CD14-positive monocyte (primary cell): ENCODE measurements around the gene ST3GAL5. TPM values are rescaled to one million over a fixed set of nuclear protein-coding genes. Genes with fewer than 3 reads are reported as not detected.
A peak's percentile ranks its signal among the peaks of the same experiment; 100 is the strongest.

ENCODE experiments used
- DNase-seq, 3 donors: peaks; one replicate each; pipeline ENCODE4 v3.0.0-alpha.2; 2011 to 2022
- H2AFZ ChIP-seq: 2 replicates; pipeline ENCODE4 v1.6.0; 2012; ENCODE audit warnings: mild to moderate bottlenecking, low read depth, low read length, inconsistent platforms; ENCODE audit not compliant: insufficient read depth, poor library complexity, severe bottlenecking
- H3K27ac ChIP-seq, 2 donors: 1 replicate in 1 of 2; 2 replicates in 1 of 2; pipeline ENCODE4 v1.5.1; 2012 to 2013; ENCODE audit warnings: low read length in 2 of 2, control low read depth in 1 of 2, inconsistent platforms in 1 of 2, low read depth in 1 of 2, mild to moderate bottlenecking in 1 of 2
- H3K27me3 ChIP-seq, 2 donors: one replicate each; pipeline versions ENCODE4 v1.6.0 to v1.6.1; 2011 to 2013; ENCODE audit warnings: low read length in 2 of 2; ENCODE audit not compliant: control insufficient read depth in 2 of 2, insufficient read depth in 2 of 2
- H3K36me3 ChIP-seq, 2 donors: replicated peaks in 1 of 2; 1 replicate in 1 of 2; 2 replicates in 1 of 2; pipeline versions ENCODE4 v1.5.1 to v1.6.1; 2012 to 2013; ENCODE audit warnings: low read length in 2 of 2, control low read depth in 1 of 2, inconsistent platforms in 1 of 2, mild to moderate bottlenecking in 1 of 2; ENCODE audit not compliant: insufficient read depth in 2 of 2, control insufficient read depth in 1 of 2
- H3K4me1 ChIP-seq, 2 donors: 1 replicate in 1 of 2; 2 replicates in 1 of 2; pipeline versions ENCODE4 v1.5.1 to v1.6.1; 2012 to 2013; ENCODE audit warnings: low read length in 2 of 2, control low read depth in 1 of 2, inconsistent platforms in 1 of 2, mild to moderate bottlenecking in 1 of 2, moderate library complexity in 1 of 2; ENCODE audit not compliant: insufficient read depth in 2 of 2, control insufficient read depth in 1 of 2
- H3K4me2 ChIP-seq: replicated peaks from 2 replicates; pipeline ENCODE3; 2012; ENCODE audit warnings: low read length, moderate library complexity, mild to moderate bottlenecking; ENCODE audit not compliant: poor library complexity, severe bottlenecking; ENCODE audit errors: extremely low read depth
- H3K4me3 ChIP-seq, 3 experiments: fragments of 200-600 bp in 1 of 3; sonication (generic) in 1 of 3; replicated peaks in 1 of 3; 1 replicate in 2 of 3; 2 replicates in 1 of 3; pipeline ENCODE4 v1.5.1; 2011 to 2013; ENCODE audit warnings: low read length in 3 of 3, mild to moderate bottlenecking in 3 of 3, control low read depth in 2 of 3, low read depth in 2 of 3, inconsistent platforms in 1 of 3, moderate library complexity in 1 of 3
- H3K79me2 ChIP-seq: 2 replicates; pipeline ENCODE4 v1.6.0; 2012; ENCODE audit warnings: mild to moderate bottlenecking, control low read depth, inconsistent platforms, low read length, moderate library complexity; ENCODE audit not compliant: insufficient read depth
- H3K9ac ChIP-seq: 2 replicates; pipeline ENCODE4 v1.6.0; 2017; ENCODE audit warnings: low read length, mild to moderate bottlenecking; ENCODE audit not compliant: insufficient read depth, poor library complexity, severe bottlenecking
- H3K9me3 ChIP-seq, 2 donors: replicated peaks in 1 of 2; 1 replicate in 1 of 2; 2 replicates in 1 of 2; pipeline versions ENCODE4 v1.5.1 to v1.6.1; 2012 to 2013; ENCODE audit warnings: low read length in 2 of 2, control low read depth in 1 of 2; ENCODE audit not compliant: control insufficient read depth in 1 of 2, insufficient read depth in 1 of 2
- H4K20me1 ChIP-seq: 2 replicates; pipeline ENCODE4 v1.6.0; 2012; ENCODE audit warnings: mild to moderate bottlenecking, low read length, control low read depth, moderate library complexity; ENCODE audit not compliant: insufficient read depth
- H3K27ac Mint-ChIP-seq, 7 donors: one replicate each; pipeline ENCODE4 v1.8.0; 2020; ENCODE audit warnings: mild to moderate bottlenecking in 7 of 7, mixed read lengths in 7 of 7, moderate library complexity in 6 of 7, inconsistent platforms in 2 of 7
- H3K27me3 Mint-ChIP-seq, 3 donors: one replicate each; pipeline ENCODE4 v1.8.0; 2021 to 2022; ENCODE audit warnings: low read depth in 3 of 3, mild to moderate bottlenecking in 3 of 3, mixed read lengths in 3 of 3, moderate library complexity in 3 of 3, inconsistent platforms in 1 of 3
- H3K36me3 Mint-ChIP-seq, 2 donors: one replicate each; pipeline ENCODE4 v1.8.0; 2020; ENCODE audit warnings: mixed read lengths in 2 of 2, inconsistent platforms in 1 of 2, mild to moderate bottlenecking in 1 of 2
- H3K4me1 Mint-ChIP-seq: one replicate; pipeline ENCODE4 v1.8.0; 2020; ENCODE audit warnings: mild to moderate bottlenecking, mixed read lengths
- H3K4me3 Mint-ChIP-seq, 2 donors: one replicate each; pipeline ENCODE4 v1.8.0; 2020; ENCODE audit warnings: mild to moderate bottlenecking in 2 of 2, mixed read lengths in 2 of 2, moderate library complexity in 1 of 2
- H3K9me3 Mint-ChIP-seq, 7 donors: one replicate each; pipeline ENCODE4 v1.8.0; 2020 to 2022; ENCODE audit warnings: mixed read lengths in 7 of 7, mild to moderate bottlenecking in 6 of 7, moderate library complexity in 6 of 7, inconsistent platforms in 2 of 7
- WGBS: methylation state at CpG from one replicate; pipeline ENCODE4 v1.1.5; 2013; ENCODE audit warnings: missing lambda C conversion rate; ENCODE audit not compliant: insufficient coverage; 5-methylcytosine and 5-hydroxymethylcytosine counted together
- intact Hi-C, 2 donors: fragments of 100-400 bp; cut with micrococcal nuclease; formaldehyde crosslinking; loops; one replicate each; pipeline versions ENCODE4 v1.15.0 to v1.15.1; 2023
- polyA plus RNA-seq, 3 donors: library from polyadenylated mRNA; depleted of rRNA in 1 of 3; unstranded in 2 of 3; stranded (reverse) in 1 of 3; fragments of 300-500 nt in 2 of 3; fragments of >200 nt in 1 of 3; fragmentation: Illumina TruSeq in 2 of 3; gene quantifications; 1 replicate in 2 of 3; 2 replicates in 1 of 3; pipeline ENCODE4 v1.2.3, GENCODE V29; 2012 to 2021
- TF ChIP-seq, protein P1 (sequence below): fragments of 200-600 bp; IDR thresholded peaks from one replicate; pipeline ENCODE4 v1.8.0; 2022; ENCODE audit warnings: antibody characterized with exemption, mild to moderate bottlenecking

The ST3GAL5 gene
- polyA plus RNA-seq, 3 donors, result 14.0 to 51.2 (median 19.5) TPM

DNA sequence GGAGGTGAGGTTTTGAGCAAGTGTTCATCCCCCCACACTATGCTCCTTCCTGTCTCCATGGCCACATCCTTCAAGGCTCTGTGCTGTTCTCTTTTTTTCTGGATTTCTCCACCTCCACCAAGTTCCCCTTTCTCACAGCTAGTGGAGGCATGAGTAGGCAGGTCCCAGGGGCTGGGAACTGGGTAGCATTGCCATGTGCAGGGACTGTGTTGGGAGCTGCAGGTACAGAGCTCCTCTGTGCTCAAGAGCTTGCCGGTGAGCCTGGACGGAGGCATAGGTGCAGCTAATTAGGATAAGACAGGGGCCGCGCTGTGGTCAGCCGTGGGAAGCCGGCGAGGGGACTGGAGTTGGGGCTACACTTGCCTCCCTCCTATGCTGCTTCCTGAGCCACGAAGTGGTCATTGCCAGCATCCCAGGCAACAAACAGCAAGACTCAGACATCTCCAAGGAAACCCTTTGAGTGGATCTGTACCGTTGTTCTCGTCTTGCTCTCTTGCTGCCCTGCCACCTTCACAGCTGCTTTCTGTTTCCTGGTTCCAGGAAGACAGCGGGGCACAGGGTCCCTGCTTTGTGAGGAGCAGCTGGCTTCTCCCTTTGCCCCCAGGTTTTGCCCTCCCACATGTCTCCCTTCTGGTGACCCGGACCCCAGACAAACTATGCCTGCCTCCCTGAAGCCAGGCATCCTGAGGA is 98.1 kb downstream of the ST3GAL5 start:
- peak overlapping the region in 1 of 2 donors; percentile 66 for H3K4me3 Mint-ChIP-seq
- Histone ChIP-seq H3K4me2 (peak overlapping the region; percentile 4), H4K20me1 (no peaks in the 10 kb centered on the region), H2AFZ (no peak overlapping the region), H3K4me3 (no peak overlapping the region), H3K36me3 (no peaks in the 10 kb centered on the region), H3K27ac (no peak overlapping the region), H3K9me3 (no peaks in the 10 kb centered on the region), H3K79me2 (no peaks in the 10 kb centered on the region), H3K9ac (no peak overlapping the region), H3K27me3 (no peaks in the 10 kb centered on the region), H3K4me1 (peaks cover 12 to 15% of the 10 kb centered on the region in 2 donors)
- peaks cover 5 to 20% (median 13%) of the 10 kb centered on the region in 3 donors for H3K27me3 Mint-ChIP-seq
- peaks cover 21% of the 10 kb centered on the region for H3K4me1 Mint-ChIP-seq
- 52% methylated on average over 11 of the region's 12 CpGs for WGBS
- peaks cover 3 to 4% of the 10 kb centered on the region in 2 donors for H3K36me3 Mint-ChIP-seq
- H3K27ac Mint-ChIP-seq, result peak overlapping the region in 1 of 7 donors; percentile 11
- TF ChIP-seq, protein P1, sequence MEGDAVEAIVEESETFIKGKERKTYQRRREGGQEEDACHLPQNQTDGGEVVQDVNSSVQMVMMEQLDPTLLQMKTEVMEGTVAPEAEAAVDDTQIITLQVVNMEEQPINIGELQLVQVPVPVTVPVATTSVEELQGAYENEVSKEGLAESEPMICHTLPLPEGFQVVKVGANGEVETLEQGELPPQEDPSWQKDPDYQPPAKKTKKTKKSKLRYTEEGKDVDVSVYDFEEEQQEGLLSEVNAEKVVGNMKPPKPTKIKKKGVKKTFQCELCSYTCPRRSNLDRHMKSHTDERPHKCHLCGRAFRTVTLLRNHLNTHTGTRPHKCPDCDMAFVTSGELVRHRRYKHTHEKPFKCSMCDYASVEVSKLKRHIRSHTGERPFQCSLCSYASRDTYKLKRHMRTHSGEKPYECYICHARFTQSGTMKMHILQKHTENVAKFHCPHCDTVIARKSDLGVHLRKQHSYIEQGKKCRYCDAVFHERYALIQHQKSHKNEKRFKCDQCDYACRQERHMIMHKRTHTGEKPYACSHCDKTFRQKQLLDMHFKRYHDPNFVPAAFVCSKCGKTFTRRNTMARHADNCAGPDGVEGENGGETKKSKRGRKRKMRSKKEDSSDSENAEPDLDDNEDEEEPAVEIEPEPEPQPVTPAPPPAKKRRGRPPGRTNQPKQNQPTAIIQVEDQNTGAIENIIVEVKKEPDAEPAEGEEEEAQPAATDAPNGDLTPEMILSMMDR, result no peak
- DNase-seq, result peak; percentile 54 to 67 (median 61)
- H3K9me3 Mint-ChIP-seq, result peaks cover 0 to 1% (median 0%) of the 10 kb centered on the region in 7 donors
- intact Hi-C loops, result no loop called here

DNA sequence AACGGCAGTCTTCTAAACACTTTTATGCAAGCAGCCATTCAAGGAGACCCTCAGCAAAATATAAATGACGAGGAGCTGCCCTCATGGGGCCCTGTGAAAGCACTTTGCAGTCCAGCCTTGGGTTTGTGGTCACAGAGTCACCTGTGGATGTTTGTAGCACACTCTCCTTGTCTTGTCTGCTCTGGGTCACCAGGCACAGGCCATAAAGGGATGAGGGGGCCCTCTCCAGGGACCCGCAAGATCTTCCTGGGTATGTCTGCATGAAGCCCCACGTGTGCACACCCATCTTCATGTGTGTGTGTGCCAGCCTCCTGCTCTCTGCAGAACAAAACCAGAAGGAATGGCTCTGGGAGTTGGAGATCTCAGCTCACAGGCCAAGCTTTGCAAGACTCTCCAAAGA is 98.8 kb downstream of the ST3GAL5 start:
- no peak overlapping the region for H2AFZ ChIP-seq
- Mint-ChIP-seq H3K9me3 (peaks cover 0 to 3% (median 0%) of the 10 kb centered on the region in 7 donors), H3K27me3 (peaks cover 10 to 26% (median 17%) of the 10 kb centered on the region in 3 donors), H3K27ac (peak overlapping the region in 1 of 7 donors; percentile 6), H3K4me1 (peaks cover 27% of the 10 kb centered on the region), H3K4me3 (no peak overlapping the region), H3K36me3 (peaks cover 3 to 4% of the 10 kb centered on the region in 2 donors)
- TF ChIP-seq, protein P1, result no peak
- no peak overlapping the region for H3K4me2 ChIP-seq
- no peak overlapping the region for H3K4me3 ChIP-seq
- intact Hi-C loops, result no loop called here
- peaks cover 0 to 5% of the 10 kb centered on the region in 2 donors for H3K27me3 ChIP-seq
- WGBS, result 59% methylated on average over 2 of the region's 4 CpGs
- H4K20me1 ChIP-seq, result no peaks in the 10 kb centered on the region
- H3K79me2 ChIP-seq, result no peaks in the 10 kb centered on the region
- H3K4me1 ChIP-seq, result peaks cover 16 to 20% of the 10 kb centered on the region in 2 donors
- H3K27ac ChIP-seq, result no peak overlapping the region
- no peaks in the 10 kb centered on the region for H3K9me3 ChIP-seq
- H3K36me3 ChIP-seq, result no peaks in the 10 kb centered on the region
- H3K9ac ChIP-seq, result no peak overlapping the region
- no peak for DNase-seq
